VCaP (cell line): ENCODE data around the gene BRD4.

Experiments used
- H3K27ac ChIP-seq: fragments of 450-650 bp; 2 replicates; pipeline ENCODE4 v1.5.1; 2017
- TF ChIP-seq, protein P1 (sequence below): fragments of 450-650 bp; conservative IDR thresholded peaks from 2 replicates; pipeline ENCODE4 v1.5.1; 2017; ENCODE audit warnings: mild to moderate bottlenecking, moderate library complexity

The BRD4 gene

DNA sequence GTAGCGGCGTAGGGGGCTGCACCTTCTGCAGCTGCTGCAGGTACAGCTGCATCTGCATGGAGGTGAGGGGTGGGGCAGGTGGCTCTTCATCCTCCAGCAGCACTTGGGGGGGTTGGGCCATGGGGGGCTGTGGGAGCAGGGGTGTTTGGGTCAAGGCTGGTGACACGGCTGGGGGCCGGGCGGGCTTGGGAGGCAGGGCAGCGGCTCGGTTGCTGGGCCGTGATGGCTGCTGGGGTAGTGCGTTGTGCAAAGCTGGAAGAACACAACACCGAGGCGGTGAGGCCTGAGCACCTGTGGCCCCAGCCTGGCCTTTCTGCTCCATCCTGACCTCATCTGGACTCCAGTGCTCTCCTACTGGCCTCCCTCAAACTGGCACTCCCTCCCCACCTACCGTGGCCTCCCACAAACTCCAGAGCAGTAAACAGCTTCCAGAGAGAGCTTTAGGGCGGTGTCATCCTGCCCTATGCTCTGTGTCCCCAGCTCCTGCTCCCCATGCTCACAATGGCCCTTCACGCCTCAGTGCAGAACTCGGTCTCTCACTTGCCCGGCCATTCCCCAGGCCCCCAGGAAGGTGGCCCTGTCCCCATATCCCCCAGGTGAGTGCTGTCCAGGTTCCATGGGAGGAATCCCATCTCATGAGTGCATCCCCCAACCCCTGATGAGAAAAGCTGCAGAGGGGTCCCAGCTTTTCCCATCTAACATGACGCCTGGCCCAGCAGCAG, 88.9 kb downstream of the BRD4 start:
- H3K27ac ChIP-seq = no peak overlapping the region
- TF ChIP-seq, protein P1, sequence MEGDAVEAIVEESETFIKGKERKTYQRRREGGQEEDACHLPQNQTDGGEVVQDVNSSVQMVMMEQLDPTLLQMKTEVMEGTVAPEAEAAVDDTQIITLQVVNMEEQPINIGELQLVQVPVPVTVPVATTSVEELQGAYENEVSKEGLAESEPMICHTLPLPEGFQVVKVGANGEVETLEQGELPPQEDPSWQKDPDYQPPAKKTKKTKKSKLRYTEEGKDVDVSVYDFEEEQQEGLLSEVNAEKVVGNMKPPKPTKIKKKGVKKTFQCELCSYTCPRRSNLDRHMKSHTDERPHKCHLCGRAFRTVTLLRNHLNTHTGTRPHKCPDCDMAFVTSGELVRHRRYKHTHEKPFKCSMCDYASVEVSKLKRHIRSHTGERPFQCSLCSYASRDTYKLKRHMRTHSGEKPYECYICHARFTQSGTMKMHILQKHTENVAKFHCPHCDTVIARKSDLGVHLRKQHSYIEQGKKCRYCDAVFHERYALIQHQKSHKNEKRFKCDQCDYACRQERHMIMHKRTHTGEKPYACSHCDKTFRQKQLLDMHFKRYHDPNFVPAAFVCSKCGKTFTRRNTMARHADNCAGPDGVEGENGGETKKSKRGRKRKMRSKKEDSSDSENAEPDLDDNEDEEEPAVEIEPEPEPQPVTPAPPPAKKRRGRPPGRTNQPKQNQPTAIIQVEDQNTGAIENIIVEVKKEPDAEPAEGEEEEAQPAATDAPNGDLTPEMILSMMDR = no peak

DNA sequence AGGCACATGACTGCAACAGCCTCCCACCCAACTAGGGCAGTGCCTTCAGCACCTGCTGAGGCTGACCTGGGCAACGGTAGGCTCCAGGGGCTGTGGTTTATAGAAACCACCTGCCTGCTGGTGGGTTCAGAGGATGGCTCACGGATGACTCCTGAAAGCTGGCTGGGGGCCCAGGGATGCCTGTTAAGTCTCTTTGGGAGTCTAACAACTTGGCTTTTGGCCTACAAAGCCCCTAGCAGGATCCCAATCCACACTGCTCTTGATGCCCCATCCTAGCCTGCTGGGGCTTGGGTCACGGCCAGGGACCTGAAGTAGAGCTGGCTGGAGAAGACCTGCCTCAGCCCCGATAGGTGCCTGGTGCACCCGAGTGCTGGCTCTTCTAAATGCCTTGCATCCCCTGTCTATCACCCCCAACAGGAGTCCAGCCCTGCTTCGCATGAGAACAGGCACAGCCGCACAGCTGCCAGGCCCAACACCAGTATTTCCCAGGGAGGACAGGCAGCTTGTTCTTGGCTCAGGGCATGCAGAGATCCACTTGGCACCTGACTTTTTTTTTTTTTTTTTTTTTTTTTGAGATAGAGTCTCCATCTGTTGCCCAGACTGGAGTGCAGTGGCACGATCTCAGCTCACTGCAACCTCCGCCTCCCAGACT, 91.0 kb downstream of the BRD4 start:
- no peak overlapping the region for H3K27ac ChIP-seq
- TF ChIP-seq, protein P1 = no peak

GRCh38 chr19:15240515-15240914, 91.8 kb downstream of the BRD4 start:
- TF ChIP-seq, protein P1 = no peak
- no peak overlapping the region; the same call in 1 of the 2 replicates for H3K27ac ChIP-seq

DNA sequence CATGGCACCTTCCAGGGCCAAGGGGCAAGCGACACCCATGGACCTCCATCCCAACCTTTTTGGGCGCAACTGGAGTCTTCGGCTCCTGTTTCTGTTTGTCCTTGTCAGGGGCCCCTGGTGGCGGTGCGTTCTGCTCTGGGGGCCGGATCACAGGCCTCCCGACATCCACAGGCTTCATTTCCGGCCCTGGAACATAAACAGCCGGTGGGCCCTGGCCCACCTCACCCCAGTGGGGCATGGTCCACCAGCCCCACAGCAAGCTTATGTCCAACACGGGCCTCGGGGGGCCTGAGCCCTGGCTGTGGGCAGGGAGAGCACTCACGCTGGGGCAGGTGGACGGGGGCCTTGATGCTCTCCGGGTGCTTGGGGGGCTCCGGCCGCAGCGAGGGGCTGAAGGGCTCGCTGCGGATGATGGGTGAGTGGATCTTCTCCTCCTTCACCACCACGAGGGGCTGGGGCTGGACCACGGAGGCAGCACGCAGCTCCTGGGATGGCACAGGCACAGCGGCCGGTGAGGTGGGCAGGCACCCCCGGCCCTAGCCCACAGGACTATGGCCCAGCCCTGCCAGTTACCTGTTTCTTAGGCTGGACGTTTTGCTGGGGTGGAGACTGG, 92.9 kb downstream of the BRD4 start:
- no peak overlapping the region for H3K27ac ChIP-seq
- TF ChIP-seq, protein P1 = no peak

DNA sequence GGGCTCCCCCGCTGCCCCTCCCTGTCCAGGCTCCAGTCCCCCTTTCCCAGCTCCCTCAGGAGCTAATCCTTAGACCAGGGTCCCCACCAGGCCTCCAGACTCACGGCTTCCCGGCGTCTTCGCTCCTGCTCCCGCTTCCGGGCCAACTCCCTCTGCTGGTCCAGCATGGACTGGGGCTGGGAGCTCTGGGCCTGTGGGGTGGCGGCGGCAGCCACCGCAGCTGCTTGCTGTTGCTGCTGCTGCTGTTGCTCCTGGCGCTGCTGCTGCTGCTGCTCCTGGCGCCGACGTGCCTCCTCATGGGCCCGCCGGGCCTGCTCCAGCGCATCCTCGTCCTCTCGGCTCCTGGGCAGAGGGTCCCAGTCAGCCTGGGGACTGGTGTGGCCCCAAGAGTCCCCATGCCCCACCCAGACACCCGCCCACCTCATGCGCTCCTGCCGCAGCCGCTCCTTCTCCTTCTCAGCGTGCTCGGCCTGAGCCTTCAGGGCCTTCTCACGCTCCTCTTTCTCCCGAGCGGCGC, 93.6 kb downstream of the BRD4 start:
- H3K27ac ChIP-seq = no peak overlapping the region
- TF ChIP-seq, protein P1 = no peak

GRCh38 chr19:15237759-15238638, 94.3 kb downstream of the BRD4 start:
- TF ChIP-seq, protein P1 = no peak
- H3K27ac ChIP-seq = no peak overlapping the region
